HG03045 (cell line): Measurements from ENCODE around the gene STX12.
A peak's percentile ranks its signal among the peaks of the same experiment; 100 is the strongest.

Experiments
- ATAC-seq: cut with Tn5 transposase; IDR thresholded peaks from one replicate; pipeline ENCODE4 v1.9.1; 2021; ENCODE audit warnings: mild to moderate bottlenecking, moderate library complexity; ENCODE audit not compliant: unreplicated experiment

The STX12 gene

DNA sequence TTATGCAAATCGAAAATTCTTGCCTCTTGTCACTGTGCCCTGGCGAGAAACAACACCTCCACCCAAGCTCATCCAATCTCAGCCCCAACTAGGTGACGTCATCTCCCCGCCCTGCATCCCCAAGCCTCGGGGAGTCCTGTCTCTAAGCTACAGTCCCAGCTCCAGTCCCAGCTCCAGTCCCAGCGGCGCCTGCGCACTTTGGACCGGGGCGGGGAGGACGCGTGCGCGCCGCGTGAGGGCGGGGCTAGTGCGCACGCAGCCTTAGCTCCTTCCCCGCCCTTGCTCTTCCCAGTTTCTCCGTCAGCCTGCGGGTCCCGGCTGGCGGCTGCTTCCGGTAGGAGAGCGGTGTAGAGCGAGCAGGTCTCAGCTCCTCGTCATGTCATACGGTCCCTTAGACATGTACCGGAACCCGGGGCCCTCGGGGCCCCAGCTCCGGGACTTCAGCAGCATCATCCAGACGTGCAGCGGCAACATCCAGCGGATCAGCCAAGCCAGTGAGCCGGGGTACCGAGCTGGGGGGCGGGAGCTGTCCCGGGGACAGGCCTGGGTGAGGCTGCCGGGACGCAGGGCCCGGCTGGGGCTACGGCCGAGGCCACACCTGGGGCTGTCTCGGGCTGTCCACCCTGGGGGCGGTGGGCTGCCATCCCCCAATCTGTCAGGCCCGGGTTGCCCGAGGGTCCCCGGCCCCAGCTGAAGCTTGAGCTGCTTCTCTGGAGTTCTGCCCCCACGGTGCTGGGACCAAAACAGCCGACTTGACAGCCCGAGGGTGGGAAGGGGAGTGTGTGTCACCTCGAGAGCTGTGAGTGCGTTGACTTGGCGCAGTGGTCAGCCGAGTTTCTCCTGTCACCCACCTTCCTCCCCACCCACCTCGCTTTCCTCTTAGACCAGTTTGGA, at the start of gene STX12:
Gene STX12 (plus strand): TSS at position 288 of the 894 bp plus-strand sequence. CDS start 89 bp downstream, at position 377.
- peak; percentile 92 for ATAC-seq

DNA sequence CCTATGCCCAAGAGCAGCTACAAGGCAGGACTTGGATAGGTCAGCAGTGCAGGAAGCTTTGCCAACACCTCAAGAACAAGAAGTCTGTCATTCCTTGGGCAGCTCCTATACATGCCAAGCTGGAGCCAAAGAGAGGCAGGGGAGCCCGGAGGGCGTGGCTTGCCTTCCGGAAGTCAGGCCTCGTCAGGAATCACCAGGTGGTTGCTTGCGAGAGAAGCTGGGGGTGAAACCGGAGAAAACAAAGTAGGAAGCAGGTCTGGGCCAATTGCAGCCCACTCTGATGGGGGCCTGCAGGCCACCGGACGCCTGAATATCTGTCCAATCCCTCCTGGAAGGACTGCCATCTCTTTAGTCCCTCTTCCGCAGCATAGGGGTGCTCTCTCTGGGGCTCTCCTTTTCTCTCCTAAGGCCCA, 48.1 kb upstream of the STX12 start:
- no peak for ATAC-seq

DNA sequence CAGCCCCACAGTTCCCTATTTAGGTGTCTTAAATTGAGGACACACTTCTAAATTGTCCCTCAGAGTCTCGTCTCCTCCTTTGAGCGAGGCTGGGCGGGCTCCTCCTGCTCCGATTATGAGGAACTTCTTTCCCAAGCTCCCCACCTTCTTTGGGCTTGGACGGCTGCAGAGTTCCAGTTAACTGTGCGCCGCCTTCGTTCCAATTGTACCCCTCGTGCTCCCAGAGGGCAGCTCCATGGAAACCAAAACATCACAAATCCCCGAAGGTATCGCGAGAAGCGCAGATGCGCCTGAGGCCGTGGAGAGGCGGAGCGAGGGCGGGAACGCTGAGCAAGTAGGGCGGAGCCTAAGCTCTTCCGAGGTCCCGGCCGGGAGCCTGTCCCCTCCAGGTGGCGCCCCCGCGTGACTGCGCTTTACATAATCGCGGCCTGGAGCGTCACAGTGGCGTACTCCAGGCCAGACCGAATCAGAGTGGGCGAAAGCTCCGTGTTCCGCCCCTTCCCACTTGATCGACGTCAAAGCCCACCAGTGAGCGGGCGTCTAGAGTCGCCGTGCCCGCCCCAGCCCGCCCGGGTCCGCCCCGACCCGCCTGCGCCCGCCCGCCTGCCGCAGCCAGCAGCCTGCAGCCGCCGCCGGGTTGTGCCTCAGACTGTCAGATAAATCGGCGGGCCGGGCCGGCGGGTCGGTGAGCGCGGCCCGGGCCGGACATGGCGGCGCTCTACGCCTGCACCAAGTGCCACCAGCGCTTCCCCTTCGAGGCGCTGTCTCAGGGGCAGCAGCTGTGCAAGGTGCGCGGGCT, 47.4 kb upstream of the STX12 start, which contains the start of gene FAM76A:
Gene FAM76A (plus strand): TSS at position 588 of the 799 bp plus-strand sequence. CDS start 120 bp downstream, at position 708.
- peak; percentile 92 for ATAC-seq

DNA sequence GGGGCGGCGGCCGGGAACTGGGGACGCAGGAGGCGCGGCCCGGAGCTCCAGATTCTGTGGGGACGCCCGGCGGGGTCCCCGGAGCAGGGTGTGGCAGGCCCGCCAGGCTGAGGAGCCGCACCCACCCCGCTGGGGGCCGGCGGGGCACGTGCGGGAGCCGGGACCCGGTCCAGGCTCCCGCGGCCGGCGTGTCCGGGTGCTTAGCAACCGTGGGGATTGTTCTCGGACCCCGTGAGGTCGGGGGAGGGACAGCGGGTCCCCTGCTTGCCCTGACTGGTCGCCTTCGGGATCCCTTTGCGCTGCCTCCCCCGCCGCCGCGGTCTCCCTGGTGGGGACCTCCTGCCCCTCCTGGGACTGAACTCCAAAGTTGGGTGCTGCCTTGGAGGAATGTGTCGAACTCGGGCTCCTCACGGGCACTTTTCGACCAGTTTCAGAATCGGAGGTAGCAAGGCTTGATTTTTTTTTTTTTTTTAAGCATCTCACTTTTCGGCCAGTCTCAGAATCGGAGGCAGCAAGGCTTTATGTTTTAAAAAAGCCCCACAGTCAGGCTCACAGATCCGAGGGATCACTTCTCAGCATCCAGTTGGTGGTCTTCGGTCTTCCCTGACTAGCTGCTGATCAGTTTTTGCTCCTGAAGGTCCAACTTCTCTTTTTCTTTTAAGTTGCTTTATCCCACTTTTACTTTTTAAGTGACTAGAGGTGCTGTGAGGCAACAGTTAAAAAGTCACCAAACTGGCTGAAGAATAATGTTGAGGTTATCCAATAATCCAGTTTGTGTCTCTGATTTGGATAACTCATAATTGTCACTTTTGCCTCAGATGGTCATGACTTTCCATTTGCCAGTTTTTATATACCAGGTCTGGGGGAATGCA, 46.6 kb upstream of the STX12 start:
- ATAC-seq = peak; percentile 24

DNA sequence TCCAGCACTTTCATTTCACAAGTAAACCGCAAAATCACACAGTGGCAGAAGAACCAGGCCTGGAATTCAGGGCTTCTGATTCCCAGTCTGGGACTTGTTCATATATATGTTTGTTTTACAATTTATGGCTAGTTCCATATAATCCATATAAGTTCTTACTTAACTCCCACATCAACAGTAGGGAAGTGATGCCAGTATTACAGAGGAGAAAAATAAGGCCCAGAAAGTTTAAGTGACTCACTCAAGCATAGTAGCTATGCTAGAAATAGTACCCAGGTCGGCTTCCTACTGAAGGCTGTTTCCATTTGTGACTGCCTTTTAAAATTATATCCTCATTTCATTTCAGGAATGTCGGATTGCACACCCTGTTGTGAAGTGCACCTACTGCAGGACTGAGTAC, 45.9 kb upstream of the STX12 start:
- no peak for ATAC-seq

GRCh38 chr1:27736252-27736651, 36.8 kb upstream of the STX12 start:
- ATAC-seq = no peak

- ATAC-seq = no peak
Observed at GRCh38 chr1:27741121-27741520, 31.9 kb upstream of the STX12 start.

DNA sequence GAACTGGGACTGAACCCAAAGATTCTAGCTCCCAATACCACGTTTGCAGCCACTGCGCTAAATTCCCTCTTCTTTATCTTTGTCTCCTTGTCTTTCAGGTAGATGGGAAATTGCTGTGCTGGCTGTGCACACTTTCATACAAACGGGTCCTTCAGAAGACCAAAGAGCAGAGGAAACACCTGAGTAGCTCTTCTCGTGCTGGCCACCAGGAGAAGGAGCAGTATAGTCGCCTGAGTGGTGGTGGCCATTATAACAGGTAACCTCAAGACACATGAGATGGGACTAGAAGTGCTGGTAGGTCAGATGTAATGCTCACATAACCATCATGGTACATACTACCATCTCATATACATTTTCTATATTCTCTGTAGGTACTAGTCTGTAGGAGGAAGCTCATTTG, 28.5 kb upstream of the STX12 start:
- ATAC-seq = no peak

- ATAC-seq = no peak
Observed at GRCh38 chr1:27745466-27745865, 27.6 kb upstream of the STX12 start.

DNA sequence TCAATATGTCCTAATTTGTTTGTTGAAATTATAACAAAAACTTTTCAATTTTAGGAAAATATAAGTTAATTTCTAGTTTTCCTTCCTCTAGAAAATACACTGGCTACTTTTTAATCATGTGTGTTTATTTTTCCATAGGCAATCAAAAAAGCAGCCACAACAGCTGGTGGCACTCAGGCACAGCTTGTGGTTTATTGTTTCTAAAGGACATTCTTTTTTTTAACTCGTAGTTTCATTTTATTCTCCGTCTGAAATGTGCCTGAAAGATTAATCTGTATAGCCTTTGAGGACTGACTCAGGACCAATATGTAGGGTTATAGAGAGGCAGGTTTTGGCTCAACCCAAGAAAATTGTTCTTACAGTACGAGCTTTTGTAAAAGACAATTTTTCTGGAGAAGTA, 20.7 kb upstream of the STX12 start:
- no peak for ATAC-seq

GRCh38 chr1:27755286-27755685, 17.7 kb upstream of the STX12 start:
- no peak for ATAC-seq

GRCh38 chr1:27755865-27756264, 17.2 kb upstream of the STX12 start:
- ATAC-seq = no peak

DNA sequence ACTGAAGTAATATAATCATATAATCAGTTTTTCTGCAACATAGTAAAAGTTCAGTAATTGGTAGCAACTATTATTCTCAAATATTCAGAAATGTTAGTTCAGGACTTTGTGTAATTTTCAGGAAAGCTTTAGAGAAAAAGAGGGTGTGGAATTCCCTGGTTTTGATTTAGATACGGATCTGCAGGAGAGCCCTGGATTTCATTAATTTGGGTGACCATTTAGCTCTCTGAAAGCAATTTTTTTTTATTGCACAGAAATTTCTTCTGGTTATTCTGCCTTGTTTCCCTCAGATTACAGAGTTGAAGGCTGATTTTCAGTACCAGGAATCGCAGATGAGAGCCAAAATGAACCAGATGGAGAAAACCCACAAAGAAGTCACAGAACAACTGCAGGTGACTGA, 13.8 kb upstream of the STX12 start:
- no peak for ATAC-seq

DNA sequence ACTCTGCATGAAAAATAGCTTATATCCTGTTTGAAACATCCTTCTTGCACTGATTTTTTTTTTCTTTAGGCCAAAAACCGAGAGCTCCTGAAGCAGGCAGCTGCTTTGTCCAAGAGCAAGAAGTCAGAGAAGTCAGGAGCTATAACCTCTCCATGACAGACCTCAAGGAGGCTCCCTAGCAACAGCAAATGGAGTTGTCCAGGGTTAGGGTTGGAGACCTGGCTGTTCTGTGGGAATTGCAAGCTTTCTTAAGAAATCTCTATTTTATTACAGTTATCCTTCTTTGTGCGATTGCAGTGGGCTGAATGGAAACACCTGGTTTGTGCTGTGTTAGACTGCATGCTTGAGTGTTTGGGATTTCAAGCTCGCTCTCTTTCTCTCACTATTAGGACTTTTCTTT, 12.6 kb upstream of the STX12 start:
- no peak for ATAC-seq

DNA sequence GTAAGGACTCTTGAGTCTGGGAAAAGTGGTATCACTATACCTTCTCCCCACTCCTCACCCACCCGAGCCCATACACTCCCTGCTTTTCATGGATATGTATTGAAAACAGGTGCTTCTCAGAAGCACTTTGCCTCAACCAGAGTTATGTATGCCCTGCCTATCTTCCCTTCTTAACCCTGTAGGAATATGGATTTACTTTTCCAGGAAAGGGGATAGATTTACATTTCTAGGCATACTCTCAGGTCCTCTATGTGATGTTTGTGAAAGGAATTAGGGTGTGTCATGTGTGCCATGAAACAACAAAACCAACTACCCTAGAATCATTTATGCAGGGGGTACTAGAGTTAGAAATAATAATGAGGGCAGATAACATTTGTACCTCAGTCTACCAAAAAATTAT, 11.0 kb upstream of the STX12 start:
- no peak for ATAC-seq

DNA sequence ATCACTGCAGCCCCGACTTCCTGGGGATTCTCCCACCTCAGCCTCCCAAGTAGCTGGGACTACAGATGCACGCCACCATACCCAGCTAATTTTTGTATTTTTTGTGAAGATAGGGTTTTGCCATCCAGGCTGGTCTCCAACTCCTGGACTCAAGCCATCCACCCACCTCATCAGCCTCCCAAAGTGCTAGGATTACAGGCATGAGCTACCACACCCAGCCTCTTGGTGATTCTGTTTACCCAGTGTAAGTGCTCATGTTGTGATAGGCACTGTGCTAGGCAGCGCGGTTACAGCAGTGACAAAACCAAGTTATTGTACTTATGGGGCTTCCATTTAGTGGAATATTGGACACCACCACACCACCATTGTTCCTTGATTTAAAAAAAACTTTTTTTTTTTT, 9.7 kb upstream of the STX12 start:
- no peak for ATAC-seq

DNA sequence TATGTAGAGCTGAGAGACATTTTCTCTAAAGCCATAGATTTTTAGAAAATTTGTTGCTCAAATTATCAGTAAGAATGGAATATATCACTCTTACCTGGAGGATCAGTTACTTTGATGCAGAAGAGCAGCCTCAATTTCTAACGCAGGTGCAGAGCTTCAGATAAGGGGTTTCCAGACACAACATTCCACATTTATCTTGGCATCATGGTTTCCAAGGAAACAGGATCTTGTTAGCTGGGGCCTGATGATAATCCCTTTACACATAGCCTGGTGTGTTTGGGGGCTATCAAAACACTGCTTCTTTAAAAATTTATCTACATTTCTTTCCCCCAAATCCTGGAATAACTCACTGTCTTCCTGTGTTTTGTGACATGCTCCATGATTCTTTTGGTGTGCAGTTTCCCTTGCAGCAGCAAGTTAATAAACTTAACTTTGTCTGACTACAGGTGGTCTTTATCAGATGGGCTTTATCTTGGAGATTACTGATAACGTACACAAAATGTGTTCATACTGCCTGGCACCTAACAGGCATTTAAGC, 2.7 kb upstream of the STX12 start:
- ATAC-seq = no peak

DNA sequence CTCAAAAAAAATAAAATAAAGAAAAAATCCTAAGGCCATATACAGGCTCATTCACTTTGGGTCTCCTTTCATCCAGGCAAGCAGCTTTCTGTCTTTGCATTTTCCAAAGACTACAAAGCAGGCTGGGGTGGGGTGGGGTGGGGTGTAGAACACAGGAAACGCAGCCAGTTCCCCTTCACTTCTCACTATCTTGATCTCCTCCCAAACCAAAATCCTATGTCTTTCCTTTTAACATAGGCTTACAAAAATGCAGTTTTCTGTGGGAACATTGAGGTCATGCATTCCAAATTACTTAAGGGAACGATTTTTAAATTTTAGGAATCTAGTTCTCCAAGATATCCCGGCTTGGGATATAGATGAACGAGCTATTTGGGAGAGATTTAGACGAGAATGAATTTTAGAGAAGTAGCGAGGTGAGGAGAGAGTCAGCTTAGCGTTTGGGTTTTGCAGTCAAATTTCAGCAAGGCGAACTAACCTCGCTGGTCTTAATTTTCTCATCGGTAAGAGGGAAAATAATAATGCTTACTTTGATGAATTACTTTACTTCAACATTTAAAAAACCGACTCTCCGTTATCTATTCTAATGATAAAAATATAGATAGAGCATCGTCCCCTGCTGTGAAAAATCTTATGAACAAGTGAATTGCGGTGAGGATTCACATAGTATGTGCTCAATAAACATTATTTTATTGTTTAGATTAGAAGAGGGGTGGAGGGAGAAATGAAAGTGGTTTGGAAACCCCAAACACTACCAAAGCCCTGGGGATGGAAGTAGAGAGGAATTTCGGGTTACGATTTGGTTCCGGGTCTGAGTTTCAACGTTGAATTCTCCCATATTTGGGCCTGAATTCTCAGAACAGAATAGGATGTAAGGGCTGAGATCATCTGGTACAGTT, 735 bp upstream of the STX12 start:
- no peak for ATAC-seq

GRCh38 chr1:27773826-27774445, 917 bp downstream of the STX12 start:
- ATAC-seq = no peak
